Measurements from ENCODE around the gene PRKG1. TPM values are rescaled to one million over a fixed set of nuclear protein-coding genes. Genes with fewer than 3 reads are reported as not detected.

Gene PRKG1
- polyA plus RNA-seq, 1 donor: 12.0 TPM

DNA sequence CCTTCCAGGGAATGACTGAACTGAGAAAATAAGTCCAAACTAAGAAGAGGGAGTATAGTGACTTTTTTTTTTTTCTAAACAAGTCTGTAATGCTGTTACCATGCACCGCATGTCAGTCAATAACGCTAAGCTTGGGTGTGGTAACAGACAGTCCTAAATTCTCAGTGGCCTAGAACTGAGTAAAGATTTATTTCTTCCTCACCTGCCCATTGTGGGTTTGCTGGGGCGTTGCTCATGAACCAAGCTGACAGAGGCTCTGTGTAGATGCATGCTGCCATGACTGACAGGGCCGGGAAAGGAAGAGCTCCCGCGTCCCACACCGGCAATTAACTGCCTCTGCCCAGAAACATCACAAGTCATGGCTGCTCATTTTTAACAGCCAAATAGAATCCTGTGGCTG lies 25.5 kb upstream of the PRKG1 start:
- H3K9me3 ChIP-seq (ENCODE audit: control insufficient read depth, low read depth, low read length): no peaks in the 10 kb centered on the region
- H3K27me3 ChIP-seq (ENCODE audit: control insufficient read depth, insufficient read depth, low read length): peaks cover 2% of the 10 kb centered on the region
- no peaks in the 10 kb centered on the region for H3K36me3 ChIP-seq (ENCODE audit: control insufficient read depth, insufficient read depth, low read length)
- no peak overlapping the region for H3K27ac ChIP-seq (ENCODE audit: low read length)
- no peaks in the 10 kb centered on the region for H3K4me1 ChIP-seq (ENCODE audit: control insufficient read depth, insufficient read depth, low read length)
- H3K4me3 ChIP-seq (ENCODE audit: low read length): no peak overlapping the region
- no peak for DNase-seq
- no CpG with 5 or more reads among the region's 7 CpGs for WGBS (ENCODE audit: insufficient coverage, low lambda C conversion rate)

- H3K36me3 ChIP-seq (ENCODE audit: control insufficient read depth, insufficient read depth, low read length): no peaks in the 10 kb centered on the region
- H3K9me3 ChIP-seq (ENCODE audit: control insufficient read depth, low read depth, low read length): no peaks in the 10 kb centered on the region
- no peak overlapping the region for H3K4me3 ChIP-seq (ENCODE audit: low read length)
- peaks cover 2% of the 10 kb centered on the region for H3K27me3 ChIP-seq (ENCODE audit: control insufficient read depth, insufficient read depth, low read length)
- DNase-seq: no peak
- H3K4me1 ChIP-seq (ENCODE audit: control insufficient read depth, insufficient read depth, low read length): no peaks in the 10 kb centered on the region
- no peak overlapping the region for H3K27ac ChIP-seq (ENCODE audit: low read length)
Measured at GRCh38 chr10:51052163-51052562, 22.1 kb upstream of the PRKG1 start.

- Histone ChIP-seq H3K36me3 (ENCODE audit: control insufficient read depth, insufficient read depth, low read length) (no peaks in the 10 kb centered on the region), H3K27ac (ENCODE audit: low read length) (no peak overlapping the region), H3K4me3 (ENCODE audit: low read length) (no peak overlapping the region), H3K27me3 (ENCODE audit: control insufficient read depth, insufficient read depth, low read length) (no peaks in the 10 kb centered on the region), H3K9me3 (ENCODE audit: control insufficient read depth, low read depth, low read length) (no peaks in the 10 kb centered on the region), H3K4me1 (ENCODE audit: control insufficient read depth, insufficient read depth, low read length) (no peaks in the 10 kb centered on the region)
- no peak for DNase-seq
- WGBS (ENCODE audit: insufficient coverage, low lambda C conversion rate): 95% methylated on average over 2 of the region's 4 CpGs
Measured at GRCh38 chr10:51057925-51058324, 16.4 kb upstream of the PRKG1 start.

- DNase-seq: no peak
- 67% methylated on average over 1 of the region's 4 CpGs for WGBS (ENCODE audit: insufficient coverage, low lambda C conversion rate)
- no peaks in the 10 kb centered on the region for H3K36me3 ChIP-seq (ENCODE audit: control insufficient read depth, insufficient read depth, low read length)
- no peaks in the 10 kb centered on the region for H3K4me1 ChIP-seq (ENCODE audit: control insufficient read depth, insufficient read depth, low read length)
- H3K27me3 ChIP-seq (ENCODE audit: control insufficient read depth, insufficient read depth, low read length): no peaks in the 10 kb centered on the region
- no peaks in the 10 kb centered on the region for H3K9me3 ChIP-seq (ENCODE audit: control insufficient read depth, low read depth, low read length)
- no peak overlapping the region for H3K27ac ChIP-seq (ENCODE audit: low read length)
- no peak overlapping the region for H3K4me3 ChIP-seq (ENCODE audit: low read length)
Measured at GRCh38 chr10:51063166-51063565, 11.1 kb upstream of the PRKG1 start.

DNA sequence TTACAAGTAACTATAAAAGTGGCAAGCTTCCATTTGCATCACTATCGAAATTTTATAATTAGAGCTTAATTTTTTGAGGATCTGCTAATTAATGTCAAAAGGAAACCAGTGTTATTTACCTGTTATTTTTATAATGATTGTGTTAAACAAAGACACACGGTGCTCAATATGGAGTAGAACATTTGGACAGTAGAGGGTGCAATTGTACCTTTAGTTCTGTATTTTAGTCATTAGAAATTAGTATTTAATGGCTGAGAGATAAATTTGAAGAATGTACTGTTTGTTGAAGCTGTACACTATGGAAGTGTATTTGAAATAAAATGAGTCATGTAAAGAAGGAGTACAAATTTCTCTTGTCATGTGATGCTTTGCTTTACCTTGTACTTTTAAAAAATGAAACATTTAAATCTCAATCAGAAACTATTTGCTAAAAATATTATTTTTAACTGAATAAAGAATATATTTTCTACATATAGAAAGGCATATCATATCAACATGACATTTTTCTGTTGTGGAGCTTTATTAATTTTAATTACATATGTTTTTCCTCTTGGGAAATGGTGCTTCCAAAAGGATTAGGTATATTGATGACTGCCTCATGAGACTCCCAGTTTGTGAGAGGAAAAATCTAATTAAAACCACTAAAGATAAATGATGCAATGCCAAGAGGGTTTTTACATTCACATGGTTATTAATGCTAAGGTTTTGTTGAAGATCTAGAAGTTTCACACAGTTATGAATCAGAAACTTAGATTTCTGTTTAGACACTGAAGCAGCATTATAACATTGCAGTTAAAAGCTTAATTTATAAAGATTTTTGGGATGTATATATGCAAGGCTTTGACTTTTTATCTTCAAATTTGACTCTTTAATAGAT lies 10.4 kb upstream of the PRKG1 start:
- H3K4me1 ChIP-seq (ENCODE audit: control insufficient read depth, insufficient read depth, low read length): no peaks in the 10 kb centered on the region
- no peaks in the 10 kb centered on the region for H3K9me3 ChIP-seq (ENCODE audit: control insufficient read depth, low read depth, low read length)
- peak in 1 of 2 donors; percentile 20 for DNase-seq
- WGBS (ENCODE audit: insufficient coverage, low lambda C conversion rate): 8% methylated on average over 2 of the region's 2 CpGs
- no peaks in the 10 kb centered on the region for H3K27me3 ChIP-seq (ENCODE audit: control insufficient read depth, insufficient read depth, low read length)
- no peaks in the 10 kb centered on the region for H3K36me3 ChIP-seq (ENCODE audit: control insufficient read depth, insufficient read depth, low read length)
- no peak overlapping the region for H3K4me3 ChIP-seq (ENCODE audit: low read length)
- H3K27ac ChIP-seq (ENCODE audit: low read length): no peak overlapping the region

DNA sequence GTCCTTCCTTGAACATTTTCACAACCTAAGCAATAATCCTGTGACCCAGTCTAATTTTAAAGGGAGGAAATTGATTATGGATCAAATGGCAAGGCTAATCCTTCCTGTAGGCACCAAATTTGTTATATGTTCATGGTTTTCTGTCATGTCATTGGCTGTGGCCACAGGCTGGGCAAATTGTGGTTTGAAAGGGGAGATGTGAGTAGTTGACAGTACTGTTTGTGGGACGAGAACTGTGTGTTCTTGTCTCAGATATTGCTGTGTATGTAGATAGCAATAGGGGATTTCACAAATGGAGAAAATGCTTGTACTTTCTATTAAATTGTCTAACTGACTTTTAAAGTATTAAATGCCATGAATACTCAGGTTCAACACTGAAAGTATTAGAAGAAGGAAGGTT lies 8.1 kb upstream of the PRKG1 start:
- Histone ChIP-seq H3K27me3 (ENCODE audit: control insufficient read depth, insufficient read depth, low read length) (no peaks in the 10 kb centered on the region), H3K4me1 (ENCODE audit: control insufficient read depth, insufficient read depth, low read length) (no peaks in the 10 kb centered on the region), H3K27ac (ENCODE audit: low read length) (no peak overlapping the region), H3K9me3 (ENCODE audit: control insufficient read depth, low read depth, low read length) (no peaks in the 10 kb centered on the region), H3K4me3 (ENCODE audit: low read length) (no peak overlapping the region), H3K36me3 (ENCODE audit: control insufficient read depth, insufficient read depth, low read length) (no peaks in the 10 kb centered on the region)
- DNase-seq: no peak
- WGBS (ENCODE audit: insufficient coverage, low lambda C conversion rate): 83% methylated on average over 1 of the region's 1 CpG

- no peak overlapping the region for H3K4me3 ChIP-seq (ENCODE audit: low read length)
- H3K9me3 ChIP-seq (ENCODE audit: control insufficient read depth, low read depth, low read length): peaks cover 3% of the 10 kb centered on the region
- no peaks in the 10 kb centered on the region for H3K4me1 ChIP-seq (ENCODE audit: control insufficient read depth, insufficient read depth, low read length)
- peaks cover 34% of the 10 kb centered on the region for H3K27me3 ChIP-seq (ENCODE audit: control insufficient read depth, insufficient read depth, low read length)
- no peaks in the 10 kb centered on the region for H3K36me3 ChIP-seq (ENCODE audit: control insufficient read depth, insufficient read depth, low read length)
- no peak overlapping the region for H3K27ac ChIP-seq (ENCODE audit: low read length)
- DNase-seq: no peak
Measured at GRCh38 chr10:51072210-51072609, 2.1 kb upstream of the PRKG1 start.

DNA sequence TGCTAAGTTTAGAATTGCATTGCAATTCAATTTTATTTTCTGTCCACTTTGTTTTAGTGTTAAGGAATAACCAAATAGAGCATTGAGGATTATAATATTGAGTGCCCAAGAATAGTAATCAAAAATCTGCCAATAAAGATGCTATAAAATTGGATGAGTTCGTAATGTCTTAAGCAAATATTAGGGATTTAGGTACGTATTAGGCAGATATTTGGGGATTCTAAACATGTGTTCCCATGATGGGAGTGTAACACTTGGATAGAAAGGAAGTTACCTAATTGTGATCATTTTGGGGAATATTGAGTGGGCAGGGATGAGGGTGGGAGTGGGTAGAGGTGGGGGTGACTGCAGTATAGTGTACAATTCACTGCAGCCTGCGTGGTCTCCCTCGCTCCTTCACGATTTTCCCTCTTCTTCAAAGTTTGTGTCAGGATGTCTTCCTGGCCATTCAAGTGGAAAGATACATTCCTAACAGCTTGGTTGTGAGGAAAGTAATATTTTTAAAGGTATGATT lies 1.3 kb upstream of the PRKG1 start:
- Histone ChIP-seq H3K4me3 (ENCODE audit: low read length) (peak overlapping the region; percentile 62), H3K36me3 (ENCODE audit: control insufficient read depth, insufficient read depth, low read length) (no peaks in the 10 kb centered on the region), H3K9me3 (ENCODE audit: control insufficient read depth, low read depth, low read length) (peaks cover 3% of the 10 kb centered on the region), H3K27me3 (ENCODE audit: control insufficient read depth, insufficient read depth, low read length) (peaks cover 34% of the 10 kb centered on the region), H3K4me1 (ENCODE audit: control insufficient read depth, insufficient read depth, low read length) (no peaks in the 10 kb centered on the region), H3K27ac (ENCODE audit: low read length) (peak overlapping the region; percentile 59)
- DNase-seq: no peak
- WGBS (ENCODE audit: insufficient coverage, low lambda C conversion rate): no CpG with 5 or more reads among the region's 5 CpGs

DNA sequence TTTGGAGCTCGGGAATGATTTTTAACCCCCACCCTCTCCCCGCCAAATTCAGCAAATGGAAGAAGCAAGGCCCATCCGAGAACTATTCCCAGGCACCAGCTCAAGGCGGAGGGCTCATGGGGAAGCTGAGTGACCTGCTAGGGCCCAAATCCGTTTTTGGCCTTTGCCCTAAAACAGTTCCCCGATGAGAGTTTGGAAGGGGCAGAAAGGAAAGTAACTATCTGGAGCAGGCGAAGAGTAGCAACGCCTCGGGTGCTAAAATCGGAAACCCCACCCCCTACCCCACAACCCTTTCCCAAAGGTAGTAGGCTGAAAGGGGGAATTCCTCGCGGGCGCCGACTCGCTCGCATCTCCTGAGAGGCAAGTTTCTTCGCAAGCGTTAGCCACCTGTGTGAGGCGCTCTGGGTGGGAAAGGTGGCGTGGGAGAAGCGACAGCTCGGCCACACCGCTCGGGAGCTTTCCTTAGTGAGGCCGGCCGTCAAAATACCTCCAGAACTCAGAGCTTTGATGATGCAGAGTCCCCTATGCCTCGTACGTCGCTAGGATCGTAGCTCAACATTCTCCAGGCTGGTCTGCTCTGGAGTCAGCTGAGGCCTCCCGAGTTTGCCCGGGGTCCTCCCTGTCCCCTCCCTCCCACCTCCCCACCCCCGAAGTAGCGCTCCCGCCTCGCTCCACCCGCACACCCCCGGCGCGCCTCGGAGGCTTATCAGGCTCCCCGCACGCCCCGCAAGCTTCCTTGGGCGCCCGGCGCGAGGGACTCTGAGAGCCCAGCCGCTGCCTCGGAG lies 642 bp upstream of the PRKG1 start:
- Histone ChIP-seq H3K27me3 (ENCODE audit: control insufficient read depth, insufficient read depth, low read length) (peaks cover 34% of the 10 kb centered on the region), H3K27ac (ENCODE audit: low read length) (peak overlapping the region; percentile 59), H3K4me3 (ENCODE audit: low read length) (peak overlapping the region; percentile 62), H3K36me3 (ENCODE audit: control insufficient read depth, insufficient read depth, low read length) (no peaks in the 10 kb centered on the region), H3K9me3 (ENCODE audit: control insufficient read depth, low read depth, low read length) (peaks cover 3% of the 10 kb centered on the region), H3K4me1 (ENCODE audit: control insufficient read depth, insufficient read depth, low read length) (no peaks in the 10 kb centered on the region)
- WGBS (ENCODE audit: insufficient coverage, low lambda C conversion rate): no CpG with 5 or more reads among the region's 50 CpGs
- DNase-seq: peak in 1 of 2 donors; percentile 42

- Histone ChIP-seq H3K27me3 (ENCODE audit: control insufficient read depth, insufficient read depth, low read length) (peaks cover 34% of the 10 kb centered on the region), H3K4me1 (ENCODE audit: control insufficient read depth, insufficient read depth, low read length) (no peaks in the 10 kb centered on the region), H3K27ac (ENCODE audit: low read length) (peak overlapping the region; percentile 59), H3K36me3 (ENCODE audit: control insufficient read depth, insufficient read depth, low read length) (no peaks in the 10 kb centered on the region), H3K4me3 (ENCODE audit: low read length) (peak overlapping the region; percentile 62), H3K9me3 (ENCODE audit: control insufficient read depth, low read depth, low read length) (peaks cover 3% of the 10 kb centered on the region)
- DNase-seq: no peak
- 46% methylated on average over 2 of the region's 18 CpGs for WGBS (ENCODE audit: insufficient coverage, low lambda C conversion rate)
Measured at GRCh38 chr10:51075043-51075872, 971 bp downstream of the PRKG1 start.

All from large intestine (tissue), 3 donors.